ENCODE data around the gene DCLRE1C.
"Not testable (repeated sequence)": the region's sequence is repeated elsewhere in the genome, so short reads cannot be mapped to it uniquely, and the experiment has no call there.

The DCLRE1C gene

GRCh38 chr10:14954001-14954770 lies at the start of gene DCLRE1C:
DCLRE1C (minus strand) TSS chr10:14954096; CDS start chr10:14954010, 86 bp downstream.
- no peak for TF ChIP-seq ZNF274 (IDR thresholded peaks at IDR 0.05; ENCODE audit: low read depth, low read length)
- H3K4me3 ChIP-seq (ENCODE audit: low read length): peak within 1 kb of the TSS; percentile 72

- no peak for TF ChIP-seq ZNF274 (IDR thresholded peaks at IDR 0.05; ENCODE audit: low read depth, low read length)
- H3K4me3 ChIP-seq (ENCODE audit: low read length): peak overlapping the region; percentile 1; the same call in 1 of the 2 replicates
Observed at GRCh38 chr10:14995964-14996565, 42.2 kb upstream of the DCLRE1C start.

- not testable (repeated sequence) for H3K4me3 ChIP-seq (ENCODE audit: low read length)
Observed at GRCh38 chr10:14993500-14994455, 39.9 kb upstream of the DCLRE1C start.

- not testable (repeated sequence) for H3K4me3 ChIP-seq (ENCODE audit: low read length)
Observed at GRCh38 chr10:14992336-14992735, 38.4 kb upstream of the DCLRE1C start.

GRCh38 chr10:14991035-14991749 lies 37.3 kb upstream of the DCLRE1C start:
- H3K4me3 ChIP-seq (ENCODE audit: low read length): not testable (repeated sequence)

GRCh38 chr10:14989552-14989951 lies 35.7 kb upstream of the DCLRE1C start:
- not testable (repeated sequence) for H3K4me3 ChIP-seq (ENCODE audit: low read length)

- H3K4me3 ChIP-seq (ENCODE audit: low read length): no peak overlapping the region
- TF ChIP-seq ZNF274 (IDR thresholded peaks at IDR 0.05; ENCODE audit: low read depth, low read length): no peak
Observed at GRCh38 chr10:14982744-14983143, 28.8 kb upstream of the DCLRE1C start.

GRCh38 chr10:14975672-14976273 lies 21.9 kb upstream of the DCLRE1C start:
- no peak overlapping the region for H3K4me3 ChIP-seq (ENCODE audit: low read length)
- no peak for TF ChIP-seq ZNF274 (IDR thresholded peaks at IDR 0.05; ENCODE audit: low read depth, low read length)

GRCh38 chr10:14974153-14974998 lies 20.5 kb upstream of the DCLRE1C start:
- H3K4me3 ChIP-seq (ENCODE audit: low read length): not testable (repeated sequence)

- no peak for TF ChIP-seq ZNF274 (IDR thresholded peaks at IDR 0.05; ENCODE audit: low read depth, low read length)
Observed at GRCh38 chr10:14971867-14972448, 18.1 kb upstream of the DCLRE1C start.

GRCh38 chr10:14967897-14968296 lies 14.0 kb upstream of the DCLRE1C start:
- TF ChIP-seq ZNF274 (IDR thresholded peaks at IDR 0.05; ENCODE audit: low read depth, low read length): no peak
- no peak overlapping the region for H3K4me3 ChIP-seq (ENCODE audit: low read length)

More at GRCh38 chr10:14971867-14972448, 18.1 kb upstream of the DCLRE1C start:
- no peak overlapping the region for H3K4me3 ChIP-seq (ENCODE audit: low read length)

- H3K4me3 ChIP-seq (ENCODE audit: low read length): peak within 1 kb of the TSS; percentile 68
- TF ChIP-seq ZNF274 (IDR thresholded peaks at IDR 0.05; ENCODE audit: low read depth, low read length): no peak
Observed at GRCh38 chr10:14959221-14960057, 5.5 kb upstream of the DCLRE1C start, which contains the start of gene MEIG1. MEIG1 (plus strand) TSS chr10:14959388; CDS start chr10:14966469, 7,081 bp downstream.
